Measurements from ENCODE around the gene P3R3URF.

P3R3URF gene

DNA sequence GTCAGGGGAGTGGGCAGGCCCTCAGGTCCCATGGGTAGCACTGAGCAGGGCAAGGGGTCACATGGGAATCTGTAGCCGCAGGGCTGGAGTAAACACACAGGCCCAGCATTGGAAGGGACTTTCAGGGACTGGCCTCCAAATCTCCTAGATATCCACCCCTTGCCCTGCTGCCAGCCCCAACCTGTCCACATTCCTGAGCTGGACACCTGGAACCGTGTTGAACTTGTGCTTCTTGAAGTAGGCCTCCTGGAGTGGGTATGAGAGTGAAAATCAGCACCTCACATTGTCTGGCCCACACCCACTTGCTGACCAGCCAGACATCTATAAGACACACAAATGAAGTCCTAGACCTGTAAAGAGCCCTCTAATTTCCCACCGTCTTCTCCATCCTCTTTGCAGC lies 14.3 kb upstream of the P3R3URF start:
- H3K27ac ChIP-seq = no peak overlapping the region
- H3K4me1 ChIP-seq = peaks cover 0 to 23% (median 19%) of the 10 kb centered on the region in 10 experiments; a peak in 15 of 20 replicates
- H3K27me3 ChIP-seq = no peaks in the 10 kb centered on the region
- no peak overlapping the region for H3K4me2 ChIP-seq
- H4K20me1 ChIP-seq = no peaks in the 10 kb centered on the region
- no peaks in the 10 kb centered on the region for H3K9me3 ChIP-seq (replicated peaks in 1 of 11)
- H3K9ac ChIP-seq = no peak overlapping the region
- no peak overlapping the region for H3K4me3 ChIP-seq
- H3K36me3 ChIP-seq = peaks cover 57 to 87% (median 68%) of the 10 kb centered on the region in 11 experiments
- no peak for TF ChIP-seq Cebpa-rat (IDR thresholded peaks at IDR 0.05)

GRCh38 chr1:46188295-46189030 lies 12.2 kb upstream of the P3R3URF start:
- Histone ChIP-seq H3K27me3 (no peaks in the 10 kb centered on the region), H3K27ac (no peak overlapping the region), H4K20me1 (no peaks in the 10 kb centered on the region), H3K9me3 (replicated peaks in 1 of 11) (no peaks in the 10 kb centered on the region), H3K9ac (no peak overlapping the region), H3K36me3 (peaks cover 44 to 66% (median 52%) of the 10 kb centered on the region in 11 experiments), H3K4me2 (peak overlapping the region in 8 of 11 experiments; percentile 2 to 54 (median 44); a peak in 12 of 22 replicates), H3K4me3 (no peak overlapping the region), H3K4me1 (peaks cover 8 to 24% (median 12%) of the 10 kb centered on the region in 10 experiments; a peak in 19 of 20 replicates)
- TF ChIP-seq Cebpa-rat (IDR thresholded peaks at IDR 0.05) = no peak

DNA sequence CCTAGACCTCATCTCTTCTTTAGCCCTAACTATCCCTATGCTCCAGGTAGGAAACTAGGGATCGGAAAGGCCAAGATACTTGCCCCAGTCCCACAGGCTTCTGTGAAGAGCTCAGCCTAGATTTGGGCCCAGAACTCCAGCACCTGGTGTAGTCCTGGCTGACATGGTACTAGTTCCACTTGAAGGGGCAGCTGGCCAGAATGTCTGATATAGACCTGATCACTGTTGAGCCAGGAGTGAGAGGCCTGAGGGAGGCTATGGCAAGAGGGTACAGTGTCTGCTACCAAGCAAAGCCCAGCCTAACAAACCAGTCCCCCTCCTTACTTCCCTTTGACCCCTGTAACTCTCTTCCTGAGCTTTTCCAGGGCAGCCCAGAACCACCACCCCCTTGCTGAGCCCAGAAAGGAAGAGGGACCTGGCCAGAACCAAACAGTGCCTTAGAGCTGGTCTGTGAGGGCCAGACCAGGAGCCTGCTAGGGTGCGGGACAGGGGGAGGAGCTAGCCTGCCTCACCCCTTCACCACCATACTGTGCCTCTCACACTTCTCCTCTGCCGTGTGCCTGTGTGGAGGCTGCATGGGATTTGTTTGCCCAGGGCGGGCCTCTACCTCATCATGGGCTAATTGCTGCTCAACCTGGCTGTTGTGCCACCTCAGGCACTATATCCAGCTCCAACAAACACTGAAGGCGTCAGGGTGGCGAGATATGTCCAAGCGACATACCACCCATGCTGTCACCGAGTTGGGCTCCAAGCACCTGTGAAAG lies 11.0 kb upstream of the P3R3URF start:
- H3K36me3 ChIP-seq = peaks cover 32 to 54% (median 40%) of the 10 kb centered on the region in 11 experiments; a peak in 21 of 22 replicates
- no peaks in the 10 kb centered on the region for H3K9me3 ChIP-seq (replicated peaks in 1 of 11)
- H3K4me1 ChIP-seq = peaks cover 11 to 31% (median 14%) of the 10 kb centered on the region in 10 experiments
- no peak overlapping the region for H3K4me2 ChIP-seq
- H3K27ac ChIP-seq = no peak overlapping the region
- TF ChIP-seq Cebpa-rat (IDR thresholded peaks at IDR 0.05) = no peak
- no peak overlapping the region for H3K4me3 ChIP-seq
- H3K27me3 ChIP-seq = no peaks in the 10 kb centered on the region
- H4K20me1 ChIP-seq = no peaks in the 10 kb centered on the region
- no peak overlapping the region for H3K9ac ChIP-seq

GRCh38 chr1:46186076-46186475 lies 9.8 kb upstream of the P3R3URF start:
- peaks cover 22 to 42% (median 32%) of the 10 kb centered on the region in 11 experiments; a peak in 21 of 22 replicates for H3K36me3 ChIP-seq
- H3K4me1 ChIP-seq = peaks cover 14 to 43% (median 24%) of the 10 kb centered on the region in 10 experiments
- no peak overlapping the region for H3K4me2 ChIP-seq
- no peaks in the 10 kb centered on the region; a peak in 1 of 22 replicates for H4K20me1 ChIP-seq
- H3K27me3 ChIP-seq = no peaks in the 10 kb centered on the region
- H3K4me3 ChIP-seq = no peak overlapping the region
- no peaks in the 10 kb centered on the region for H3K9me3 ChIP-seq (replicated peaks in 1 of 11)
- TF ChIP-seq Cebpa-rat (IDR thresholded peaks at IDR 0.05) = no peak
- no peak overlapping the region for H3K27ac ChIP-seq
- H3K9ac ChIP-seq = no peak overlapping the region

GRCh38 chr1:46184920-46185658 lies 8.8 kb upstream of the P3R3URF start:
- Histone ChIP-seq H3K4me3 (no peak overlapping the region), H3K36me3 (peaks cover 12 to 32% (median 23%) of the 10 kb centered on the region in 11 experiments; a peak in 21 of 22 replicates), H3K27ac (no peak overlapping the region), H4K20me1 (no peaks in the 10 kb centered on the region; a peak in 2 of 22 replicates), H3K9me3 (replicated peaks in 1 of 11) (no peaks in the 10 kb centered on the region), H3K4me1 (peaks cover 14 to 44% (median 24%) of the 10 kb centered on the region in 10 experiments), H3K9ac (no peak overlapping the region), H3K27me3 (no peaks in the 10 kb centered on the region), H3K4me2 (no peak overlapping the region)
- TF ChIP-seq Cebpa-rat (IDR thresholded peaks at IDR 0.05) = no peak

GRCh38 chr1:46183926-46184557 lies 7.8 kb upstream of the P3R3URF start:
- Histone ChIP-seq H3K4me1 (peaks cover 14 to 47% (median 28%) of the 10 kb centered on the region in 10 experiments), H3K27me3 (no peaks in the 10 kb centered on the region), H3K4me3 (no peak overlapping the region), H4K20me1 (no peaks in the 10 kb centered on the region; a peak in 2 of 22 replicates), H3K4me2 (peak overlapping the region in 4 of 11 experiments; percentile 3 to 42 (median 19); a peak in 2 of 22 replicates), H3K9me3 (replicated peaks in 1 of 11) (no peaks in the 10 kb centered on the region), H3K27ac (no peak overlapping the region), H3K9ac (no peak overlapping the region), H3K36me3 (peaks cover 3 to 22% (median 13%) of the 10 kb centered on the region in 11 experiments; a peak in 17 of 22 replicates)
- no peak for TF ChIP-seq Cebpa-rat (IDR thresholded peaks at IDR 0.05)

DNA sequence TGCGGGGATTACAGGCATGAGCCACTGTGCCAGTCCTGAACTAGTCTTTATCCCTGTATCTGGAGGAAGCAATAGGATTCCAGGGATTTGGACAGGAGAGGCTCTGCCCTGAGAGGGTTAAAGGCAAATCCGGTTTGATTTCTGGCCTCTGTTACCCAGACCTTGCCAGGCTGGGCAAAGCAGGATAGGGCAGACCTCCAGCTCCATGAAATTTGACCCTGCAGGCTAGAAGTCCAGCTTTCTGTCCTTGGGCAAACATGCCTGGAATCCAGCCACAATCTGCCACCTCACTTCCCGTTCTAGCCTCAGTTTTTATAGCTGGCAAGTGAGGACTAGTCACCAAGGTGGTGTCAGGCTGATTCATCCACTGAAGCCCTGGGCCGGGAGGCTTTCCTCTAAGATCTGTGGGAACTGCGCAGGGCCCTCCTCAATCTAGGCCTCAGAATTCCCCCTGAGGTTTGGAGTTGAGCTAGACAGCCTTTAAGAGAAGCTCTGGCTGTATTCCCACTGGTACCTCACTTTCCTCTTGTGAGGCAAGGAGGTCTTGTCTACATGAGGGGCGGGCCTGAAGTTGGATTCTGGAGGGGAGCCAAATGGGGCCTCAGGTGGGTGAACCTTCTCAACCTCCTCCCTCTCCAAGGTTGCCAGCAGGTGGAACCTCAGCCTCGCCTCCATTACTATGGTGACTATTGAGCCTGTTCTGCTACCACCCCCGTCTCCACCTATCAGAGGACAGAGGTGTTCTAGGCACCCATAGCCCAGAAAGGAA lies 7.0 kb upstream of the P3R3URF start:
- Histone ChIP-seq H3K4me3 (no peak overlapping the region), H3K27ac (no peak overlapping the region), H3K27me3 (no peaks in the 10 kb centered on the region), H3K4me1 (peaks cover 14 to 40% (median 22%) of the 10 kb centered on the region in 10 experiments), H3K9me3 (replicated peaks in 1 of 11) (no peaks in the 10 kb centered on the region), H3K36me3 (peaks cover 0 to 14% (median 10%) of the 10 kb centered on the region in 11 experiments; a peak in 10 of 22 replicates), H3K9ac (no peak overlapping the region), H4K20me1 (no peaks in the 10 kb centered on the region; a peak in 2 of 22 replicates), H3K4me2 (peak overlapping the region in 4 of 11 experiments; percentile 18 to 42 (median 20); a peak in 3 of 22 replicates)
- TF ChIP-seq Cebpa-rat (IDR thresholded peaks at IDR 0.05) = no peak
